CD14-positive monocyte (primary cell): ENCODE data around the gene ADAMTS7. TPM values are rescaled to one million over a fixed set of nuclear protein-coding genes. Genes with fewer than 3 reads are reported as not detected.

Source experiments
- DNase-seq, 3 donors: peaks; one replicate each; pipeline ENCODE4 v3.0.0-alpha.2; 2011 to 2022
- H2AFZ ChIP-seq: 2 replicates; pipeline ENCODE4 v1.6.0; 2012; ENCODE audit warnings: mild to moderate bottlenecking, low read depth, low read length, inconsistent platforms; ENCODE audit not compliant: insufficient read depth, poor library complexity, severe bottlenecking
- H3K27ac ChIP-seq, 2 donors: 1 replicate in 1 of 2; 2 replicates in 1 of 2; pipeline ENCODE4 v1.5.1; 2012 to 2013; ENCODE audit warnings: low read length in 2 of 2, control low read depth in 1 of 2, inconsistent platforms in 1 of 2, low read depth in 1 of 2, mild to moderate bottlenecking in 1 of 2
- H3K27me3 ChIP-seq, 2 donors: one replicate each; pipeline versions ENCODE4 v1.6.0 to v1.6.1; 2011 to 2013; ENCODE audit warnings: low read length in 2 of 2; ENCODE audit not compliant: control insufficient read depth in 2 of 2, insufficient read depth in 2 of 2
- H3K36me3 ChIP-seq, 2 donors: replicated peaks in 1 of 2; 1 replicate in 1 of 2; 2 replicates in 1 of 2; pipeline versions ENCODE4 v1.5.1 to v1.6.1; 2012 to 2013; ENCODE audit warnings: low read length in 2 of 2, control low read depth in 1 of 2, inconsistent platforms in 1 of 2, mild to moderate bottlenecking in 1 of 2; ENCODE audit not compliant: insufficient read depth in 2 of 2, control insufficient read depth in 1 of 2
- H3K4me1 ChIP-seq, 2 donors: 1 replicate in 1 of 2; 2 replicates in 1 of 2; pipeline versions ENCODE4 v1.5.1 to v1.6.1; 2012 to 2013; ENCODE audit warnings: low read length in 2 of 2, control low read depth in 1 of 2, inconsistent platforms in 1 of 2, mild to moderate bottlenecking in 1 of 2, moderate library complexity in 1 of 2; ENCODE audit not compliant: insufficient read depth in 2 of 2, control insufficient read depth in 1 of 2
- H3K4me2 ChIP-seq: replicated peaks from 2 replicates; pipeline ENCODE3; 2012; ENCODE audit warnings: low read length, moderate library complexity, mild to moderate bottlenecking; ENCODE audit not compliant: poor library complexity, severe bottlenecking; ENCODE audit errors: extremely low read depth
- H3K4me3 ChIP-seq, 3 experiments: fragments of 200-600 bp in 1 of 3; sonication (generic) in 1 of 3; replicated peaks in 1 of 3; 1 replicate in 2 of 3; 2 replicates in 1 of 3; pipeline ENCODE4 v1.5.1; 2011 to 2013; ENCODE audit warnings: low read length in 3 of 3, mild to moderate bottlenecking in 3 of 3, control low read depth in 2 of 3, low read depth in 2 of 3, inconsistent platforms in 1 of 3, moderate library complexity in 1 of 3
- H3K79me2 ChIP-seq: 2 replicates; pipeline ENCODE4 v1.6.0; 2012; ENCODE audit warnings: mild to moderate bottlenecking, control low read depth, inconsistent platforms, low read length, moderate library complexity; ENCODE audit not compliant: insufficient read depth
- H3K9ac ChIP-seq: 2 replicates; pipeline ENCODE4 v1.6.0; 2017; ENCODE audit warnings: low read length, mild to moderate bottlenecking; ENCODE audit not compliant: insufficient read depth, poor library complexity, severe bottlenecking
- H3K9me3 ChIP-seq, 2 donors: replicated peaks in 1 of 2; 1 replicate in 1 of 2; 2 replicates in 1 of 2; pipeline versions ENCODE4 v1.5.1 to v1.6.1; 2012 to 2013; ENCODE audit warnings: low read length in 2 of 2, control low read depth in 1 of 2; ENCODE audit not compliant: control insufficient read depth in 1 of 2, insufficient read depth in 1 of 2
- H4K20me1 ChIP-seq: 2 replicates; pipeline ENCODE4 v1.6.0; 2012; ENCODE audit warnings: mild to moderate bottlenecking, low read length, control low read depth, moderate library complexity; ENCODE audit not compliant: insufficient read depth
- H3K27ac Mint-ChIP-seq, 7 donors: one replicate each; pipeline ENCODE4 v1.8.0; 2020; ENCODE audit warnings: mild to moderate bottlenecking in 7 of 7, mixed read lengths in 7 of 7, moderate library complexity in 6 of 7, inconsistent platforms in 2 of 7
- H3K27me3 Mint-ChIP-seq, 3 donors: one replicate each; pipeline ENCODE4 v1.8.0; 2021 to 2022; ENCODE audit warnings: low read depth in 3 of 3, mild to moderate bottlenecking in 3 of 3, mixed read lengths in 3 of 3, moderate library complexity in 3 of 3, inconsistent platforms in 1 of 3
- H3K36me3 Mint-ChIP-seq, 2 donors: one replicate each; pipeline ENCODE4 v1.8.0; 2020; ENCODE audit warnings: mixed read lengths in 2 of 2, inconsistent platforms in 1 of 2, mild to moderate bottlenecking in 1 of 2
- H3K4me1 Mint-ChIP-seq: one replicate; pipeline ENCODE4 v1.8.0; 2020; ENCODE audit warnings: mild to moderate bottlenecking, mixed read lengths
- H3K4me3 Mint-ChIP-seq, 2 donors: one replicate each; pipeline ENCODE4 v1.8.0; 2020; ENCODE audit warnings: mild to moderate bottlenecking in 2 of 2, mixed read lengths in 2 of 2, moderate library complexity in 1 of 2
- H3K9me3 Mint-ChIP-seq, 7 donors: one replicate each; pipeline ENCODE4 v1.8.0; 2020 to 2022; ENCODE audit warnings: mixed read lengths in 7 of 7, mild to moderate bottlenecking in 6 of 7, moderate library complexity in 6 of 7, inconsistent platforms in 2 of 7
- WGBS: methylation state at CpG from one replicate; pipeline ENCODE4 v1.1.5; 2013; ENCODE audit warnings: missing lambda C conversion rate; ENCODE audit not compliant: insufficient coverage; 5-methylcytosine and 5-hydroxymethylcytosine counted together
- intact Hi-C, 2 donors: fragments of 100-400 bp; cut with micrococcal nuclease; formaldehyde crosslinking; loops; one replicate each; pipeline versions ENCODE4 v1.15.0 to v1.15.1; 2023
- polyA plus RNA-seq, 3 donors: library from polyadenylated mRNA; depleted of rRNA in 1 of 3; unstranded in 2 of 3; stranded (reverse) in 1 of 3; fragments of 300-500 nt in 2 of 3; fragments of >200 nt in 1 of 3; fragmentation: Illumina TruSeq in 2 of 3; gene quantifications; 1 replicate in 2 of 3; 2 replicates in 1 of 3; pipeline ENCODE4 v1.2.3, GENCODE V29; 2012 to 2021
- TF ChIP-seq, protein P1 (sequence below): fragments of 200-600 bp; IDR thresholded peaks from one replicate; pipeline ENCODE4 v1.8.0; 2022; ENCODE audit warnings: antibody characterized with exemption, mild to moderate bottlenecking

ADAMTS7 gene
- polyA plus RNA-seq, 3 donors, result not detected

DNA sequence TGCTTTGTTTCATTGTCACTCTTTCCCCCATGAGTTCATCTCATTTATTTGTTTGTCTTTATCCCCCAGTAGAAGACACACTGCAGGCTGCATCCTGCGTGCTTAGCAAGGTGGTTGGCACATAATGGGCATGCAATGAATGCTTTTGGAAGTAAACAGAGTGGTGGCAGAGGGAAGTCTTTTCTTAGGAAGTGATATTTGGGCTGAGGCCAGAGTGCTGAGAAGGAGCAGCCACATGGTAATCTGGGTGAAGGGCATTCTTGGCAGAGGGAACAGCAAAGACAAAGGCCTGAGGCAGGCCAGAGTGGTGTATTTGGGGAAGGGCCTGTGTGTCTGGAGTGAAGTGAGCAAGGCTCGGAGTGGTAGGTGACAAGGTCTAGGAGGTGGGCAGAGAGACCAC, 17.7 kb upstream of the ADAMTS7 start:
- H3K27me3 Mint-ChIP-seq, result peaks cover 16 to 32% (median 25%) of the 10 kb centered on the region in 3 donors
- H3K4me3 Mint-ChIP-seq, result no peak overlapping the region
- TF ChIP-seq, protein P1, sequence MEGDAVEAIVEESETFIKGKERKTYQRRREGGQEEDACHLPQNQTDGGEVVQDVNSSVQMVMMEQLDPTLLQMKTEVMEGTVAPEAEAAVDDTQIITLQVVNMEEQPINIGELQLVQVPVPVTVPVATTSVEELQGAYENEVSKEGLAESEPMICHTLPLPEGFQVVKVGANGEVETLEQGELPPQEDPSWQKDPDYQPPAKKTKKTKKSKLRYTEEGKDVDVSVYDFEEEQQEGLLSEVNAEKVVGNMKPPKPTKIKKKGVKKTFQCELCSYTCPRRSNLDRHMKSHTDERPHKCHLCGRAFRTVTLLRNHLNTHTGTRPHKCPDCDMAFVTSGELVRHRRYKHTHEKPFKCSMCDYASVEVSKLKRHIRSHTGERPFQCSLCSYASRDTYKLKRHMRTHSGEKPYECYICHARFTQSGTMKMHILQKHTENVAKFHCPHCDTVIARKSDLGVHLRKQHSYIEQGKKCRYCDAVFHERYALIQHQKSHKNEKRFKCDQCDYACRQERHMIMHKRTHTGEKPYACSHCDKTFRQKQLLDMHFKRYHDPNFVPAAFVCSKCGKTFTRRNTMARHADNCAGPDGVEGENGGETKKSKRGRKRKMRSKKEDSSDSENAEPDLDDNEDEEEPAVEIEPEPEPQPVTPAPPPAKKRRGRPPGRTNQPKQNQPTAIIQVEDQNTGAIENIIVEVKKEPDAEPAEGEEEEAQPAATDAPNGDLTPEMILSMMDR, result no peak
- H3K9me3 Mint-ChIP-seq, result peaks cover 0 to 7% (median 0%) of the 10 kb centered on the region in 7 donors
- H3K4me1 Mint-ChIP-seq, result peaks cover 11% of the 10 kb centered on the region
- no peak overlapping the region for H3K27ac ChIP-seq
- no peaks in the 10 kb centered on the region for H3K79me2 ChIP-seq
- H3K4me2 ChIP-seq, result no peak overlapping the region
- intact Hi-C loops, result no loop called here
- H3K27me3 ChIP-seq, result peaks cover 0 to 14% of the 10 kb centered on the region in 2 donors
- WGBS, result 83% methylated on average over 2 of the region's 2 CpGs
- no peak for DNase-seq
- peaks cover 0 to 4% of the 10 kb centered on the region in 2 donors for H3K4me1 ChIP-seq
- H3K9me3 ChIP-seq, result no peaks in the 10 kb centered on the region
- no peaks in the 10 kb centered on the region for H3K36me3 Mint-ChIP-seq
- no peaks in the 10 kb centered on the region for H4K20me1 ChIP-seq
- H2AFZ ChIP-seq, result no peak overlapping the region
- H3K4me3 ChIP-seq, result no peak overlapping the region
- no peak overlapping the region for H3K9ac ChIP-seq
- H3K27ac Mint-ChIP-seq, result no peak overlapping the region
- H3K36me3 ChIP-seq, result no peaks in the 10 kb centered on the region

DNA sequence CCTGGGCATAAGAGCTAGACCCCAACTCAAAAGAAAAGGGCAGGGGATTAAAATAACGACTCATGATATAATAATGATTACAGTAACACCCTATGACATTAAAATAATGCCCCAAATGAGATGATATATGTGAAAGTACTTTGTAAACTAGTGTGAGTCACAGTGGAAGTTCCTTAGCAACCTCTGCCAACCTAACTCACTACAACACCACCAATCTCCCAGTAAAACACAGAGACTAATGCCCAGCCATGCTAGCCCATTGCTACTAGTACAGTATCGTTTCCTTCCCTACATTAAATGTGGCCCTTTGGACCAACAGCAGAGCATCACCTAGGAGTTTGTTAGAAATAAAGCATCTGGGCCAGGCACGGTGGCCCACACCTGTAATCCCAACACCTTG, 11.2 kb upstream of the ADAMTS7 start:
- Mint-ChIP-seq H3K9me3 (peaks cover 0 to 7% (median 1%) of the 10 kb centered on the region in 7 donors), H3K4me1 (no peaks in the 10 kb centered on the region), H3K4me3 (no peak overlapping the region), H3K27ac (no peak overlapping the region), H3K36me3 (no peaks in the 10 kb centered on the region), H3K27me3 (peaks cover 6 to 16% (median 12%) of the 10 kb centered on the region in 3 donors)
- H3K9me3 ChIP-seq, result no peaks in the 10 kb centered on the region
- no peak overlapping the region for H3K27ac ChIP-seq
- no peak overlapping the region for H3K4me2 ChIP-seq
- no peaks in the 10 kb centered on the region for H4K20me1 ChIP-seq
- no peak overlapping the region for H3K9ac ChIP-seq
- intact Hi-C loops, result no loop called here
- no peak overlapping the region for H3K4me3 ChIP-seq
- TF ChIP-seq, protein P1, result no peak
- H3K36me3 ChIP-seq, result no peaks in the 10 kb centered on the region
- no peak overlapping the region for H2AFZ ChIP-seq
- DNase-seq, result no peak
- no CpG with 5 or more reads among the region's 3 CpGs for WGBS
- no peaks in the 10 kb centered on the region for H3K27me3 ChIP-seq
- no peaks in the 10 kb centered on the region for H3K4me1 ChIP-seq
- no peaks in the 10 kb centered on the region for H3K79me2 ChIP-seq
